HG03103 (cell line): ENCODE data around the gene NAA20.
A peak's percentile ranks its signal among the peaks of the same experiment; 100 is the strongest.

Experiments used
- ATAC-seq: cut with Tn5 transposase; IDR thresholded peaks from one replicate; pipeline ENCODE4 v1.9.1; 2021; ENCODE audit warnings: low read depth; ENCODE audit not compliant: unreplicated experiment

Gene NAA20, protein sequence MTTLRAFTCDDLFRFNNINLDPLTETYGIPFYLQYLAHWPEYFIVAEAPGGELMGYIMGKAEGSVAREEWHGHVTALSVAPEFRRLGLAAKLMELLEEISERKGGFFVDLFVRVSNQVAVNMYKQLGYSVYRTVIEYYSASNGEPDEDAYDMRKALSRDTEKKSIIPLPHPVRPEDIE

DNA sequence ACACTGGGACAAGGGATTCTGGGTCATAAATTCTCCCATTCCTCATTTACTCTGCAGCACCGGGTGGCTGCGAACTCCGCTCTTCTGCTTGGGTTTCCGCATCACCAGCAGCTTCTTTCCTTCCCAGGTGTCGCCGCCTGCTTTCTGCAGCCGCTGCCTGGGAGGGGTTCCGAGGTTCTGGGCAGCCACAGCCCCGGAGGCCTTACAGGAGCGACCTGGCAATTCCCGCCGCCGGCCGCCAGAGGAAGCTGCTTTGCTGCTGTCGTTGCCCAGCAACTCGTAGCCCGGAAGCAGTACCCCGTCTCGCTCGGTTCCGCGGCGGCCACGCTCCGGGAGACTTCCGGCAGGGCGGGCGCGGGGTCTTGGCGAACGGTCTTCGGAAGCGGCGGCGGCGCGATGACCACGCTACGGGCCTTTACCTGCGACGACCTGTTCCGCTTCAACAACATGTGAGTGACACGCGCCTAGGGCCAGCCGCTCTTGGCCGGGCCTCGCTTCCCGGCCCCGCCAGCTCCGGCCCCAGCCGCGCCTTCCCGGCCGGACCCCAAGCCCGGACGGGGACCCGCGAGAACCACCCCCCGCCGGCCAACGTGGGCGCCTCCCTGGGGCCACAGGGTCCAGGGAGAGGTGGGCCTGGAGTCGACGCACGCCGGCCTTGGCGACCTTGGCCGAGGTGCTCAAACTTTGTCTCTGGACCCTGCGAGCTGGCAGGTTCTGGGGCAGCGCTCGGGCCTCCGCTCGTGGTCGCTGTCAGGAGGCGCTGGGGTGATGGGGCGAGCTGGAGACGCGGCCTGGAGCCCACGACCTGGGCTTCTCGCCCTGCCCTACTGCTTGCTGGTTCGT lies at the start of gene NAA20:
Gene NAA20, plus strand, starts transcription at position 362 of the 843 bp plus-strand sequence. Its CDS starts 35 bp downstream, at position 397.
- ATAC-seq, result peak; percentile 98

DNA sequence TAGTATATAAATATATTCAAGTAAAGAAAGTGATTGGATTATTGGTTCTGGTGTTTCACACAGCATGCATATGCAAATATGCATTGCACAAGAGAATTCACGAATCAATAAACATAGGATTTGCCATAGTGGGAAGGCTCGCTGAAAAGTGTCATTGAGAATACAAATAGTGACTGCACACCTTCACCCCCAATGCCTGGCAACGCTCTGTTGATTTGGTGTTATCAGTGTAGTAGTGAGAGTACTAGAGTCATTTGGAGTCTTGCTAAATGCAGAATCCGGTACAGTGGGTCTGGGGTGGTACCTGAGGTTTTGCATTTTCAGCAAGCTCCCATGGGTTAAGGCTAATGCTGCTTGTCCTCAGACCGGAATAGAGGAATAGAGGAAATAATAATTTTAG lies 49.7 kb upstream of the NAA20 start:
- no peak for ATAC-seq

DNA sequence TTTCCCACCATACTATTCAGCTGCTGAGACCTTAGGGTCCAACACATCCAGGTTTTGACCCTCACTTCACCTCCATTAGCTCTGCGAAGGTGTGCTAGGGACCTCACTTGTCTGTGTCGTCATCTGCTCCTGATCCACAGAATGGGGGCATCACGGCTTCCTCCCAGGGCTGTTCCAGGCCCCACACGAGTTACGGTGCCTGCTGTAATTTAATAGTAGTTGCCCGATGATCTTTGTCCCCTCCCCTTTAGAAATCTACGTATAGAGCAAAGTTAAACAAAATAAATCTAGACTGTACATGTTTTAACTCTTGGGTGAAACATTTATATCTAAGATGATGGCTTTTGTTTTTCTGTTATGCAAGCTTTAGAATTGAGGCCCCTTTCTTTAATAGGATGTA lies 49.1 kb upstream of the NAA20 start:
- ATAC-seq, result no peak

DNA sequence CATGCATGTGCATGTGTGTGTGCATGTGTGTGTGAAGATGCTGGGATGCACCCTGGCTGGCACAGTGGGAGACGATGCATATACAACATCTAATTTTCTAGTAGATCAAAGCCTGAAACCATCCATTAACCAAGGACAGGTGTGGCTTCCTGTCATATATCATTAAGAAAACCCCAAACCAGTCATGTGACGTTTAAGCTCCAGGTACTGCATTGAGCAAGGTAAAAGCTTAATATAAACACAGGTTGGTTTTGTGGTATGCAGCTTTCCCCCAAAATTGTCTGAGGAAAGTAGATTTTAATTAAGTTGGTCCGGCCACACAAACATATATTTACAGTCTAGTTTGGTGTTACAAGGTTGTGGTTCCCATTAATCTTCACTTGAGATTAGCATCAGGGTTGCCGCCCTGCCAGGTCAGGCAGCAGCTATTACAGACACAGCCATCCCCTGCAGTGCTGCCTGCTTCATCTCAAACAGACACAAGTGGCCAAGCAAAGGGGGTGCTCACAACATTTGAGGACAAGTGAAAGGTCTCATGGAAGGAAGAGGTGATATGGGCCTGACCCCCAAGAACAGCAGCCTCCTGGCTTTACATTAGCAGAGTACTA lies 48.6 kb upstream of the NAA20 start:
- no peak for ATAC-seq

DNA sequence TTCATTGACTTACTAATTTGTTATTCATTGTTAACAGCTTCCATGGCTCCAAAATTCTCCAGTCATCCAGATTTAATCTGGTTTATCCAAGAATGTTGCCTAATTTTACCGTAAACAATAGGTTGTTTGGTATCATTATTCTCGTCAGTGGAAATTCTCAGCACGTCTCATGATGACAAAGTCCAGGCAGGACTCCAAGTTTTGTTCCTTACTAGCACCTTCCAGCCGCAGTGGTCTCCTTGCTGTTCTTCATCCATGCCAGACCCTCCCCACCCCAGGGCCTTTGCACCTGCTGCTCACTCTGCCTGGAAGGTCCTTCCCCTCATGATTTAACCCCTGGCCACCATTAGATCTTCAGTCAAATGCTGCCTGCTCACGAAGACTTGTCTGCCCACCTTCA lies 48.1 kb upstream of the NAA20 start:
- ATAC-seq, result no peak

DNA sequence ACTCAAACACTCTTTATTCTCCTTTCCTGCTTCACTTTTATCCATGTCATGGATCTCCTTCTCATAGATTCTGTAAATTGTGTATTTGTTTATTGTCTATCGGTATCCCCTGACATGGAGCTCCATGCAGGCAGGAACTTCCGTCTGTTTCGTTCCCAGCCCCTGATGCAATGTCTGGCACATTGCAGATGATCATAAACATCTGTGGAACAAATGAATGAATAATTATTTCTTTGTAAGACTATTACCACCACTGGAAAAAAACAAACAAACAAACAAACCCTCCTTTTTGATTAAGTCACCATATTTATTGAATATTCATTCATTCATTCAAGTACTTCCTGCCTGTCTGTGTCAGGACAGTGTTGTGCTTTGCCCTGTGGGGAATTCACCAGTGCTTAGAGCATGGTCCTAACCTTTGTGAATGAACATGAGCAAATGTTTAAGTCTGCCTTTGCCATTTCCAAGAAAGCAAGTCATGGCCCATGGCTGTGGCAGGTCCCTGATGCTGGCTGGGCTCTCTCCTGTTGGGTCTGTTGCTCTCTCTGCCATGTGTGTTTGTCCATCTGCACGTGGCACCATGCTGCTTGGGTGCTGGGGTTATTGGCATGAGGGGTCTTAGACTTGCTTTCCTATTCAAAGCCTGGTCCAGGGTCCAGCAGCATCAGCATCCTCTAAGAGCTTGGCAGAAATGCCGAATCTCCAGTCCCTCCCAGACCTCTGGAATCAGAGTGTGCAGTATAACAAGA lies 47.5 kb upstream of the NAA20 start:
- no peak for ATAC-seq

DNA sequence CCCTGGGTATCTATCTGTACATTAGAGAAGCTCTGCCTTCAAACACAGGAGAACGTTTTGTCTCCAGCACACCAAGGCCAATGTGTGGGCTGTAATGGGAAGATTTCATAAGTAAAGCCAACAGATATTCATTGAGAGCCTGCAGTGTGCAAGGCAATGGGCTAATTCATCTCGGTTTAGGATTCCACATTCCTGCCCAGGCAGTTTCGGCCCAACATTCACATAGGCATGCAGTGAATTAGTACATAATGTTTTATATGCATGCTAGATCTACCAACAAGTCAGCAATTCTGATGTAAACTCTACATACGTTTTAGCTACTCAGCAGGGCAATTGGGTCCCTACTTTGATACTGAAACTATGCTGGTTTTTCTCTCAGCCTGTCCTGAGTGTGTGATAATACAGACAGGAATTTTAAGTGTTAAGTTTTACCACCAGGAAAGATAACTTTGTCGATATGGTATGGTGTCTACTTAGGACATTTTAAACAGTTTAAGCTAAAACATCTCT lies 46.9 kb upstream of the NAA20 start:
- ATAC-seq, result no peak

DNA sequence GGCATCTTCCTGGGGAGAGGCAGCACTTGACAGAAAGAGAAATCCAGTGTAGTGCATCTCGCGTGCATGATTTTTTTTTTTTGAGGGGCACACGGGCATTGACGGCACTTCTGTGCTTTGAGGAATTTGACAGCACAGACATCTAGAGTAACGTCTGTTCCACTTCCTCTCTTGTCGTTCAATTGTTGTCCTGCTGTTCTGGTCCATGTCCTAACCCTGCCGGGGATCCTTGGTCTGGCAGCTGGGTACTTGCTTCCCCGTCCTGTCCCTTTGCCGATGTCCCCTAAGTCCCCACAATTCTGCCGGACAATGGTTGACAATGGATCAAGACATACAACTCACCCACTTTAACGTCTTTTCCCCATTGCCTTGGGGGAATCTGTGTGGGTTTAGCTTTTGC lies 46.0 kb upstream of the NAA20 start:
- ATAC-seq, result no peak

DNA sequence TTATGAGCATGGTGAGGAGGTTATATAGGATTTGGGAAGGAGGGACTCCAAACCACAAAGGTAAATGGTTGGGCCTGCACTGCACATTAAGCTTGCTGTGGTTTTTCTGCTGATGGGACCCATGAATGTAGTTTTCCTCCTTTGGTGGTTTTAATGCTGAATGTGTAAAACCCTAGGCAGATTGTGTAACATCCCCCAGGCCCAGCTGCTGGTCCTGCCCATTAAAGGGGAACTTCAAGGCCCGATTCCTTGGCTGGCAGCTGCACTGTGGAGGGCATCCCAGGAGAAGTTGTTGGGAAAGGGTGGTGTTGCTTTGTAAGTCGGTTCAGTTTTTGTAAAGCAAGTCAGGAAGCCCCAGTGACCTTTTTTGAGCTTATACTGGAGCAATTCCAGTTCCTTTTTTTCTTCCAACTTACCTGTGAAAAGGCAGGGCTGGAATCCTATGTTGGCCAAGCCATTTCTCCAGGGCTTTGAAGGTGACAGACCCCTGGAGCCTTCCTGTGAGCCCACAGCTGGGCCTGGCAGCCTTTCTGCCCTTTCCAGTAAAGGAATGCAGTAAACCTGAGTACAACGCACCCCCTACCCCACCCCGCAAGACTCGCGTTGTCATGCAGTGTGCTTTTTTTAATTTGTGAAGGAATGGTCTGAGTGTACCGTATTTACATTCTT lies 43.1 kb upstream of the NAA20 start:
- ATAC-seq, result no peak

DNA sequence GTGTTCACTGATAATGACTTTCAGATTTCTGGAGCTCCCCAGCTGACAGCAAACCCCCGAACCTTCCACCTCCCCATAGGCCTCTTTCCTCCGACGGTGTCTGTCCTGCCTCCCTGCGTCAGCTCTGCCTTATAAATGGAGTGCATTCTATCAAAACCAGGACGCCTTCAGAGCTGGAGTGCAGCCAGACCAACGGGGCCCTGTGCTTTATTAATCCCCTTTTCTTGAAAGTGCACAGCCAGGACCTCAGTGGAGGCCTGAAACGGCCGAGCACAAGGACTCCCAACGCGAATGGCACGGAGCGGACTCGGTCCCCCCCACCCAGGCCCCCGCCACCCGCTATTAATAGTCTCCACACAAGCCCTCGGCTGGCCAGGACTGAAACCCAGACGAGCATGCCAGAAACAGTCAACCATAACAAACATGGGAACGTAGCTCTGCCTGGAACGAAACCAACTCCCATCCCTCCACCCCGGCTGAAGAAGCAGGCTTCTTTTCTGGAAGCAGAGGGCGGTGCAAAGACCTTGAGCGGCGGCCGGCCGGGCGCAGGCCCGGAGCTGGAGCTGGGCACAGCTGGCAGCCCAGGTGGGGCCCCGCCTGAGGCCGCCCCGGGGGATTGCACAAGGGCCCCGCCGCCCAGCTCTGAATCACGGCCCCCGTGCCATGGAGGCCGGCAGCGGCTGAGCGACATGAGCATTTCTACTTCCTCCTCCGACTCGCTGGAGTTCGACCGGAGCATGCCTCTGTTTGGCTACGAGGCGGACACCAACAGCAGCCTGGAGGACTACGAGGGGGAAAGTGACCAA lies 42.3 kb upstream of the NAA20 start:
- no peak for ATAC-seq

DNA sequence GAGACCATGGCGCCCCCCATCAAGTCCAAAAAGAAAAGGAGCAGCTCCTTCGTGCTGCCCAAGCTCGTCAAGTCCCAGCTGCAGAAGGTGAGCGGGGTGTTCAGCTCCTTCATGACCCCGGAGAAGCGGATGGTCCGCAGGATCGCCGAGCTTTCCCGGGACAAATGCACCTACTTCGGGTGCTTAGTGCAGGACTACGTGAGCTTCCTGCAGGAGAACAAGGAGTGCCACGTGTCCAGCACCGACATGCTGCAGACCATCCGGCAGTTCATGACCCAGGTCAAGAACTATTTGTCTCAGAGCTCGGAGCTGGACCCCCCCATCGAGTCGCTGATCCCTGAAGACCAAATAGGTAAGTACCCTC lies 41.7 kb upstream of the NAA20 start:
- no peak for ATAC-seq

DNA sequence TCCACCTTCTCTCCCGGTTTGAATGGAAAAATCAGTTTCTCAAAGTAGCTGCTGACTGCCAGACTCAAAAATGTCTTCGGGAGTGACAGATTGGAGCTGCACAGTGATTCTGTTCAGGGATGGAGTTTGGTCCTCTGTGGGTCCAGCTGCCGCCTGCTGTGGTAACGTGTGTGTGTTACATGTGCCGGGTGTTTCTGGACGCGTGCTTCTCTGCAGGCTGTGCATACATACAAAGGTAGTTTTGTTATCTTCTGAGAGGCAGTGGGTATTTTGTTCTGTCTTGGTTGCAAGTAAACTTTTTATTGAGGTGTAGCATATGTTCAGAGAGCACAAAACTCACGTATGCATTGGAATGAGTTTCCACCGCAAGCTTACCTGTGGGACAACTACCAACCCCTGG lies 41.3 kb upstream of the NAA20 start:
- ATAC-seq, result no peak

DNA sequence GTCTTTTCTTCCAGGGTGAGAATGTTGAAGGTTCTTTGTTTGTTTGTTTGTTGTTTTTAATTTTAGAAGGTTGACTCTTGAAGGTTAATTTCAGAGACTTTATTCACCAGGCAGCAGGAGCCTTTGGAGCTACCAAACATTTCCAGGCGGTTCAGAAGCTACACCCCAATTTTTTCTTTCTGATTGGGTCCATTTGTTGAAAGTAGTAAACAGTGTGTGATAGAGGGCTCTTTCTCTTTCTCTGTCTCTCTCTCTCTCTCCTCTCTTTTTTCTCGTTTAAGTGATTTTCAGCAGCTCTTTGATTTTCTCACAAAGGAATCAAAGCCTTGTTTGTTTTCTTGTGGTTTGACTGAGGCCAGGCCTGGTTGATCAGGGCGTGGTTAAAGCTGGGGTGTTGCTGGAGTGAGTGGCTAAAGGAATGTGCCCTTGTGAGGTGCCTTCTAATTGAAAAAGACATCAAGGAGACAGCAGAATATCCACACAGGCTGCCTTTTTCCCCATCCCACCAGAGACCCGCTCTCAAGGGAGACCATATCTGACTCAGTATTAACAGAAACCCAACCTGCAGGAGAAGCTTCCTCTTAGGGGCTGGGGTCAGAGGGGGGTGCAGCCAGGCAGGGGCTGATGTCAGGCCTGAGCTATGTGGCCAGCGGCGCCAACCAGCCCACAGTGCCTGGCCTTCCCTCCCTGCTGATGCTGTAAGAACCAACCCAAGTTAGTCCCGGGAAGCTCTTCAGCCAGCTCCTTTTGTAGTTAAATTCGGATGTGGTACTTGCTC lies 40.4 kb upstream of the NAA20 start:
- ATAC-seq, result no peak

DNA sequence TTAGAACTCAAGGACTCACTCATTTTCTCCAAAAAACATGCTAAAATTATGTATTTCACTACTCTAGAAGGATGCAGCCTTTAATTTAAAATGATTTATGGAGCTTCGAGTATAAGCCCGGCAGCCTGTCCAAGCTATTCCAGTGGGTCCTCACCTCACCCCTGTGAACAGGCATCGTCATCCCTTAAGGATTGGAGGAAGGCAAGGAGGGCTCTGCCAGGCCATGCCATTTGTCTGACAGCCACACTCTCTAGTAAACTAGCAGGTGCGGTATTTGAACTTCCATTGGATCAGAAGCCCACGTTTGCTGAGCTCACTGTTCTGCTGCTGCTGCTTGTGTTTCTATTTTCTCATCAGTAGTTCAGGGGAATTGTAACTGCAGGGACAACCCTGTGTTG lies 39.8 kb upstream of the NAA20 start:
- ATAC-seq, result no peak

DNA sequence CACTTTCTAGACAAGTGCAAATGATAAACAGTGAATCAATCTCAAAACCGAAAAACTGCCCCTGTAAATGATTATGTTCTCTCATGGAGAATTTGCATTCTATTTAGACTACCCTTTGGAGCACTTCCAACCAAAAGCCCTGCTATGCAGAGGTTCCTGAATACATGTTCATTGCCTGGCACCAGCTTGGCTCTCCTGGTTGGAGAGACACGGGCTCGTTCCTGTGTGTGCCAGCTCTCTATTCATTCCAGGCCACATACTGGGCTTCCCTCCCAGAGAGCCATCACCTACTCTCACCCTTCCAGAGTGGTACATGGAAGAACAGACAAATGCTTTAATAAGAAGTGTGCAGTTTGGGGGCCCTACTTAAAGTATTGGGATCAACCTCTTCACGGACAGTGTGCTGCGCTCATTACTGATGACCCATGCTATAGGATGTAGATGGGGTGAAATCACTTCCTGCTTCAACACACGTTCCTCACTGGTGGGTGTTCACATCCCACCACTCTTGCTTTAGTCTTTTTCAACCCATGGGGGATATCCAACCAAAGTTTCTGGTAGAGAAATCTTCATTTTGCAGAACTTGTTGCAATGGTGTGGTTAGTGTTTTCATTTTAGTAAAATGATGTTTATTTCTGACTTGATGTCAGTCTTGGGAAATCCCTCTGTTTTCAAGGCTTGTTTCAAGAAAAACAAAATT lies 38.5 kb upstream of the NAA20 start:
- no peak for ATAC-seq

DNA sequence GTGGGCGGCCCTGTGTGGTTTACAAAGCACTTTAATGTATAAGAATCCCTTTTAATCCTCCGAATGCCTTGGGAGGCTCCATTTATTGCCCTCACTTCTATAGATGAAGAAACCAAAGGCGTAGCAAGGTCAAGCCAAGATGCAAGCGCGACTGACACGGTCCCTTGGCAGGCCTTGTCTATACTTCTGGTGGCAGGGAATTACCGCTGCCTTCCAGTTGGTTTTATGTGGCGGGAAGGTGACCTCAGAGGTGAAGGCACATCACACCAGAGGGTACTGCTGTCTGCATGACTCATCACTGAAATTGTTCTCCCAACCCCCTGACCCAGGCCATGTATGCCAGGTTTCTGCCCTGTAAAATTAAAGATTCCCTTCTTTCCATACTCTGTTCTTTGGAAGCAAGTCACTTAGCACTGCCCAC lies 36.1 kb upstream of the NAA20 start:
- no peak for ATAC-seq

DNA sequence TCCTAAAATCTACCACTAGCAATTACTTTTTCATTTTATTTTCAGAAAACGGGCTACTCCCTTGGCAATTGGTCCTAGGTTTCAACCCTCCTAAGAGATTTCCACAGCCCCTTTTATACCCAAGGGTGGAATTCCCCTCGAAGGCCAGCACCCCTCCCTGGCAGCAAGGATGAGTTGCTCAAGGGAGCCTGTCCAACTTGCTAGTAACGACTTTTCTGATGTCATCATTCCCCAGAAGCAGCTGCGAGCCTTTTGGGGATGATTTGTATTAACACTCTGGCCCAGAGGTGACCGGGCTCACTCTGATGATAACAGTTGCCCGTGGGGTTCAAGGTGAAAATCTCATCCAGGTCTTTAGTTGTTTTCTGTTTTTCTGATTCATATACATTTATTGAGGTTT lies 30.7 kb upstream of the NAA20 start:
- no peak for ATAC-seq

DNA sequence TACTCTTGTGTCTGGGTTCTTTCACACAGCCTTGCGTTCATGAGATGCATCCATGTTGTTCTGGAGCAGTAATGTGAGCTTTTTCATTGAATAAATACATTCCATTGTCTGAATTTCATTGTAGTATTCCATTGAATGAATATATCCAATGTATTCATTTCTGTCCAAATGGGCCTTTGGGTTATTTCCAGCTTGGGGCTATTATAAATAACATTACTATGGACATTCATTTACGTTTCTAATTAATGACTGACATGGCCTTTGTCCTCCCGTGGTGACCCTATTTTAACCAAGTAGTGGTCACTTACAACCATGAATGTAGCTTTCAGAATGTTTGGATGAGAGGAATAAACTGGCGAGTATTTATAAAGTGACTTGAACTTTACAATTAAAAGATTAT lies 30.1 kb upstream of the NAA20 start:
- no peak for ATAC-seq
